ENCODE results near the gene DUSP8. TPM values are rescaled to one million over a fixed set of nuclear protein-coding genes. Genes with fewer than 3 reads are reported as not detected.

The DUSP8 gene
- total RNA-seq, 1 experiment from 2014 or later = 2.6 TPM

DNA sequence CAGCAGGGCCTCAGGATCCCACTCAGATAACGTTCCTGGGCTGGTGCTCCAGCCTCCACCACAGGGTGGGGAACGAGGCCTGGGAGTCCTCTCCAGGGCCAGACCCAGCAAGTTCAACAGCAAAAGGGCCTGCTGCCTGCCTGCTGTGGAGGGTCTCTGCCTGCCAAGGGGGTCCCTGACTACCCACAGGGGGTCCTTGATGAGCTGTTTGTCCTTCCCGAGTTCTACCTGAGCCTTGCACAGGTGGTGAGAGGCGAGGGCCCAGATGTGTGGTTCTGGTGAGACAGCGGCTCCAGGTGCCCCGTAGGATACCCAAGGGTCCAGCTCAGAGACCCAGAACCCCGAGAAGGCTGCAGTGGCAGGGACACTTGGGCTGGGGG lies 4.4 kb downstream of the DUSP8 start:
- H3F3A ChIP-seq (ENCODE audit: insufficient read depth, low read depth) = peaks cover 6% of the 10 kb centered on the region; the same call in 1 of the 2 replicates
- no peaks in the 10 kb centered on the region for H4K20me1 ChIP-seq (ENCODE audit: insufficient read depth)
- intact Hi-C loops (cut with micrococcal nuclease; ENCODE audit: unreplicated experiment) = no loop called here
- no peaks in the 10 kb centered on the region for H3K36me3 ChIP-seq (ENCODE audit: low read depth)
- CTCF ChIA-PET = no interaction called here
- H2AFZ ChIP-seq = no peak overlapping the region
- POLR2A ChIA-PET (ENCODE audit: unreplicated experiment) = no interaction called here
- H3K4me3 ChIP-seq = no peak overlapping the region
- no peaks in the 10 kb centered on the region for H3K79me2 ChIP-seq (ENCODE audit: low read depth)
- TF ChIP-seq EZH2 (IDR thresholded peaks at IDR 0.05; ENCODE audit: low read depth) = no peak
- TF ChIP-seq, protein P1, sequence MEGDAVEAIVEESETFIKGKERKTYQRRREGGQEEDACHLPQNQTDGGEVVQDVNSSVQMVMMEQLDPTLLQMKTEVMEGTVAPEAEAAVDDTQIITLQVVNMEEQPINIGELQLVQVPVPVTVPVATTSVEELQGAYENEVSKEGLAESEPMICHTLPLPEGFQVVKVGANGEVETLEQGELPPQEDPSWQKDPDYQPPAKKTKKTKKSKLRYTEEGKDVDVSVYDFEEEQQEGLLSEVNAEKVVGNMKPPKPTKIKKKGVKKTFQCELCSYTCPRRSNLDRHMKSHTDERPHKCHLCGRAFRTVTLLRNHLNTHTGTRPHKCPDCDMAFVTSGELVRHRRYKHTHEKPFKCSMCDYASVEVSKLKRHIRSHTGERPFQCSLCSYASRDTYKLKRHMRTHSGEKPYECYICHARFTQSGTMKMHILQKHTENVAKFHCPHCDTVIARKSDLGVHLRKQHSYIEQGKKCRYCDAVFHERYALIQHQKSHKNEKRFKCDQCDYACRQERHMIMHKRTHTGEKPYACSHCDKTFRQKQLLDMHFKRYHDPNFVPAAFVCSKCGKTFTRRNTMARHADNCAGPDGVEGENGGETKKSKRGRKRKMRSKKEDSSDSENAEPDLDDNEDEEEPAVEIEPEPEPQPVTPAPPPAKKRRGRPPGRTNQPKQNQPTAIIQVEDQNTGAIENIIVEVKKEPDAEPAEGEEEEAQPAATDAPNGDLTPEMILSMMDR (conservative IDR thresholded peaks at IDR 0.05) = no peak
- H3K9me3 ChIP-seq (ENCODE audit: insufficient read depth, low read depth) = no peaks in the 10 kb centered on the region
- H3K4me1 ChIP-seq (replicated peaks; ENCODE audit: insufficient read depth) = no peaks in the 10 kb centered on the region
- no peak for DNase-seq
- BruUV-seq (replicated peaks) = no TSS peak
- H3K4me2 ChIP-seq = no peak overlapping the region
- no peaks in the 10 kb centered on the region for H3K9me2 ChIP-seq (ENCODE audit: insufficient read depth)
- H3K27me3 ChIP-seq (ENCODE audit: insufficient read depth, low read depth) = 0 out of 2 replicates have a peak, but pooled peaks cover under 1% of the 10 kb centered on the region
- no peak overlapping the region for H3K27ac ChIP-seq

DNA sequence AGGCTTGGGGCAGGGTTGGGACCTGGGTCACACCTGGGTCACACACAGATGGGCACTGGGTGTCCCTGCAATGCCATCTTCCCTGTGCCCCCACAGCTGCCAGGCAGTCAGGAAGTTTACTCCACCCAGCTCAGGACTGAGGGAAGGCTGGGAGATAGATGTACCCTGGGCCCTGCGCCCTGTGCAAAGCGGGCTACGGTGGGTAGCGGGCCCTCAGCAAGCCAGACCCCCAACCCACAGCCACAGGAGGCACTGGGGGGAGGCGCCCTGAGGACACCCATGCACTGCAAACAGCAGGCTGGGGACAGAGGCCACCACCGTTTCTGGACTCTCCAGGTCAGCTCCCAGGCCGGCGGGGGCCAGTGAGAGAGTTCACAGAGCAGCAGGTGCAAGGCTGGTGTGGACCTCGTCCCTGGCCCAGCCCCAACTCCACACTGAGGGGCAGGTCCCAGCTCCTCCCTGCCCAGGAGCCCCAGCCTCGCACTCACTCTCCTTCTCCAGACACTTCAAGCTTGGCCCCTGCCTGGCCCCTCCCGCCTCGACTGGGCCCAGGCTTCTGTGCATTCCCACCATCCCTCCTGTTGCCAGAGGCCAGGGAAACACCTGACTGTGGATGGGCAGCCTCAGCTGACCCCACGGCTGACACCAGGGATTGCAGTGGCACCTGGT lies 4.9 kb downstream of the DUSP8 start:
- no TSS peak for BruUV-seq (replicated peaks)
- ChIA-PET CTCF (interaction anchor here (0.6 kb wide), 1 partner anchor 346 kb away, joined by 7 read pairs; no protein-coding TSS in a partner anchor), POLR2A (ENCODE audit: unreplicated experiment) (no interaction called here)
- Histone ChIP-seq H3K4me2 (no peak overlapping the region), H3K9me3 (ENCODE audit: insufficient read depth, low read depth) (no peaks in the 10 kb centered on the region), H2AFZ (no peak overlapping the region), H3F3A (ENCODE audit: insufficient read depth, low read depth) (peaks cover 6% of the 10 kb centered on the region; the same call in 1 of the 2 replicates), H3K36me3 (ENCODE audit: low read depth) (no peaks in the 10 kb centered on the region), H3K27ac (no peak overlapping the region), H3K79me2 (ENCODE audit: low read depth) (no peaks in the 10 kb centered on the region), H3K4me3 (no peak overlapping the region), H4K20me1 (ENCODE audit: insufficient read depth) (no peaks in the 10 kb centered on the region), H3K9me2 (ENCODE audit: insufficient read depth) (no peaks in the 10 kb centered on the region), H3K4me1 (replicated peaks; ENCODE audit: insufficient read depth) (no peaks in the 10 kb centered on the region), H3K27me3 (ENCODE audit: insufficient read depth, low read depth) (no peaks in the 10 kb centered on the region)
- DNase-seq = no peak
- TF ChIP-seq EZH2 (IDR thresholded peaks at IDR 0.05; ENCODE audit: low read depth) = no peak
- TF ChIP-seq, protein P1 (conservative IDR thresholded peaks at IDR 0.05) = no peak; the same call in 1 of the 2 replicates
- intact Hi-C loops (cut with micrococcal nuclease; ENCODE audit: unreplicated experiment) = no loop called here

DNA sequence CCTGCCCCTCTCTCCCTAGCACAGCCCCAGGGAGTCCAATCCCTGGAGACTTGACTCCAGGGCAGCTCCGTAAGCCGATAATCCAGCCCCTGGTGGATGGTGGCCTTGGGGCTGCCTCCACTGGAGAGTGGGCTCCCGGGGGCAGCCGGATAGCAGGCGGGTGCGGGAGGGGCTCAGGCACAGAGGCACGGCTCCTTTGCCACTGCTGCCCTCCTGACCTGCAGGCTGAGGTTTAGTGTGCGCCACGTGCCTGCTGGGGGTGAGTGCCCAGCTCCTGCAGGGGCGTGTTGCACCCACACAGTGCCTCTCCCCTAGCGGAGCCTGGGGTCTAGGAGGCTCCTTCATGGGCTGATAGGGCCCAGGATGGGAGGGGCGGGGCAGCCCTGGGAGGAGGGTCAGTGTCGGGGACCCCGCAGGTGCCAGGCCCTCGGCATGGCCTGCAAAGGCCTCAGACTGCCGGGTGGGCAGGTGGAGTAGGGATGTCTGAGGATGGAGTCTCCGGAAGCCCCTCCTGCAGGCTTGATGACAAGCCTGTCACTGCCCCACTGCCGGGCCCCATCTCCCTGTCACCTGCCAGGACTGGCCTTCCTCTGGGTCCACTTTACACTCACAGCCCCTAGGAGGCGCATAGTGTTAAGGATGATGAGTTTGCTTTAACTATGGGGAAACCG lies 5.6 kb downstream of the DUSP8 start:
- no peak for DNase-seq
- Histone ChIP-seq H3K9me2 (ENCODE audit: insufficient read depth) (no peaks in the 10 kb centered on the region), H3K4me3 (no peak overlapping the region), H4K20me1 (ENCODE audit: insufficient read depth) (no peaks in the 10 kb centered on the region), H3K4me1 (replicated peaks; ENCODE audit: insufficient read depth) (no peaks in the 10 kb centered on the region), H3K79me2 (ENCODE audit: low read depth) (no peaks in the 10 kb centered on the region), H3K4me2 (no peak overlapping the region), H2AFZ (no peak overlapping the region), H3K27me3 (ENCODE audit: insufficient read depth, low read depth) (no peaks in the 10 kb centered on the region), H3F3A (ENCODE audit: insufficient read depth, low read depth) (peaks cover 6% of the 10 kb centered on the region; the same call in 1 of the 2 replicates), H3K36me3 (ENCODE audit: low read depth) (no peaks in the 10 kb centered on the region), H3K27ac (no peak overlapping the region), H3K9me3 (ENCODE audit: insufficient read depth, low read depth) (no peaks in the 10 kb centered on the region)
- TF ChIP-seq, protein P1 (conservative IDR thresholded peaks at IDR 0.05) = no peak
- TF ChIP-seq EZH2 (IDR thresholded peaks at IDR 0.05; ENCODE audit: low read depth) = no peak
- ChIA-PET POLR2A (ENCODE audit: unreplicated experiment) (no interaction called here), CTCF (interaction anchor here (0.6 kb wide), 1 partner anchor 346 kb away, joined by 7 read pairs; no protein-coding TSS in a partner anchor)
- intact Hi-C loops (cut with micrococcal nuclease; ENCODE audit: unreplicated experiment) = no loop called here
- no TSS peak for BruUV-seq (replicated peaks)
